ENCODE data around the gene SPEF2. TPM values are rescaled to one million over a fixed set of nuclear protein-coding genes. Genes with fewer than 3 reads are reported as not detected.

SPEF2 gene
- total and polyA plus RNA-seq, 2 of the 13 experiments (the other 11 are each of a cell fraction or from before 2014, with no cell fraction given): 1.5 to 2.3 TPM

DNA sequence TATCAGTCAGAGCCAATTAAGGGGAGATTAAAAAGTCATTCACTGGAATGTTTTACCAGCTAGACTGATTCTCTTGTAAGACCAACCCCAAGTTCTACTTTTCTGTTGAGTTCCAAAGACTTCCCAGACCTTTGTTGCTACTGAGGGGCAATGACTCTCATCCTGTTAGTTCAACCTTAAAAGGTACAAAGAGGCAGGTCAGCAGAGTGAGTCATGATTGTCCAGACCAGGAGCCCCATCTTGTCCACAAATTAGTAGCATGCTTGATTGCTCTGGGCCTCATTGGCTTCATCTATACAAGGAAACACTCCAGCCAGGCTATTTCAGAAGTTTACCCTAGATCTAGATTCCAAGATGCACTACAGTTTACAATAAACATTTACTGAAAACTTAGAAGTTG, 159.1 kb downstream of the SPEF2 start (continued):
- TF ChIP-seq, protein P1, sequence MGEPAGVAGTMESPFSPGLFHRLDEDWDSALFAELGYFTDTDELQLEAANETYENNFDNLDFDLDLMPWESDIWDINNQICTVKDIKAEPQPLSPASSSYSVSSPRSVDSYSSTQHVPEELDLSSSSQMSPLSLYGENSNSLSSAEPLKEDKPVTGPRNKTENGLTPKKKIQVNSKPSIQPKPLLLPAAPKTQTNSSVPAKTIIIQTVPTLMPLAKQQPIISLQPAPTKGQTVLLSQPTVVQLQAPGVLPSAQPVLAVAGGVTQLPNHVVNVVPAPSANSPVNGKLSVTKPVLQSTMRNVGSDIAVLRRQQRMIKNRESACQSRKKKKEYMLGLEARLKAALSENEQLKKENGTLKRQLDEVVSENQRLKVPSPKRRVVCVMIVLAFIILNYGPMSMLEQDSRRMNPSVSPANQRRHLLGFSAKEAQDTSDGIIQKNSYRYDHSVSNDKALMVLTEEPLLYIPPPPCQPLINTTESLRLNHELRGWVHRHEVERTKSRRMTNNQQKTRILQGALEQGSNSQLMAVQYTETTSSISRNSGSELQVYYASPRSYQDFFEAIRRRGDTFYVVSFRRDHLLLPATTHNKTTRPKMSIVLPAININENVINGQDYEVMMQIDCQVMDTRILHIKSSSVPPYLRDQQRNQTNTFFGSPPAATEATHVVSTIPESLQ (CRISPR knock-in tag; conservative IDR thresholded peaks at IDR 0.05): no peak
- TF ChIP-seq ZBTB7A (CRISPR knock-in tag; IDR thresholded peaks at IDR 0.05): no peak

DNA sequence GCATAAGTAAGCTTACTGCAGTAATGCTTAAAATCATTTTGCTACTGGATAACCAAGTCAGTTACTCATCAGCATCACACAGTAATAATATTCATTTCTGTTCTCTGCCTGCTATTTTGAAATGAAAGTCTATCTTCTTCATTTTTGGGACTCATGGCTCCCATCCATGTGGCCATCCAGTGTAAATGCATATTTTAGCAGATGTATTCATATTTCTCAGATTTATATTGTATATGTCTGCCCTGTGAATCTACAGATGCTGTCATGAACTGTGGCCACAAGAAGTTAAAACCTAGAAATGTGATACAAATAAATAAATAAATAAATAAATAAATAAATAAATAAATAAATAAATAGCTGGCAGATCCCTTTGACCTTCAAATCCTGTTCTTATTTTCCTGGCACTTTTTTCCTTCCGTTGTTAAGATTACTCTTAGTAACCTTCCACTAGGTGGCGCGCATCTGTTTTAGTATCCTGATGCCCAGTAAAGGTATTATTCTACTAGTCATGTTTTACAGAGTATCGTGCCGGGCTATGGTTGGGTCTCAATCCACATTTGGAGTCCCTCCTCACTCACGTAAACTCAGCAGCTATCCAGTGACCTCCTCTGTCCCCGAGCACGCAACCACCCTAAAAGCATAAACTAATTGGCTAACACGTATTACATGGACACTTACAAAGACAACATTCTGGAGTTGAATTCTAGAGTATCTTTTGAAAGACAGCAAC, 159.9 kb downstream of the SPEF2 start:
- DNase-seq (ENCODE audit: low spot score) (peak; percentile 63), ATAC-seq (peak; percentile 75), FAIRE-seq (no peak)
- no peaks in the 10 kb centered on the region for H3K4me1 ChIP-seq (ENCODE audit: insufficient read depth, low read length)
- H3K4me3 ChIP-seq (replicated peaks in 1 of 3; ENCODE audit: insufficient read depth in 1 of 3, low read depth in 2 of 3, low read length in 3 of 3): no peak overlapping the region
- CTCF ChIA-PET (ENCODE audit: low intra/inter-chr PET ratio, low total read pairs): interaction anchor here (0.7 to 4.9 kb wide), 2 partner anchors 38 to 148 kb away, joined by 7 to 38 read pairs; no protein-coding TSS in a partner anchor
- BruUV-seq (replicated peaks): no TSS peak
- intact Hi-C loops (cut with micrococcal nuclease; ENCODE audit: unreplicated experiment): loop anchor here (1.0 to 2.0 kb wide), 2 partner anchors 38 to 127 kb away; no protein-coding TSS in a partner anchor
- in situ Hi-C loops (cut with HindIII; ENCODE audit: extremely low pct_ligation_motif_present, low pct_unique_long_range_greater_than_20kb): loop anchor here (10.0 kb wide), 1 partner anchor 147 kb away; no protein-coding TSS in a partner anchor
- H4K20me1 ChIP-seq (ENCODE audit: insufficient read depth, low read length): no peaks in the 10 kb centered on the region
- POLR2A ChIA-PET: no interaction called here
- no peak overlapping the region for H2AFZ ChIP-seq (ENCODE audit: low read length)
- 11% methylated on average over 9 of the region's 9 CpGs for WGBS (ENCODE audit: low lambda C conversion rate)
- H3K4me2 ChIP-seq (ENCODE audit: low read depth, low read length): no peak overlapping the region
- H3K27ac ChIP-seq (ENCODE audit: extremely low read length, insufficient read depth, low read length): no peak overlapping the region
- H3K79me2 ChIP-seq (ENCODE audit: insufficient read depth, low read length): no peaks in the 10 kb centered on the region
- H3K9ac ChIP-seq (ENCODE audit: insufficient read depth, low read depth, low read length): no peak overlapping the region
- H3K36me3 ChIP-seq (replicated peaks in 1 of 2; ENCODE audit: control insufficient read depth in 1 of 2, insufficient read depth in 2 of 2, low read length in 2 of 2): no peaks in the 10 kb centered on the region
- no peaks in the 10 kb centered on the region; a peak in 1 of 5 replicates for H3K27me3 ChIP-seq (ENCODE audit: control insufficient read depth in 1 of 2, insufficient read depth in 2 of 2, low read length in 2 of 2)
- H3K9me3 ChIP-seq (ENCODE audit: low read length): no peaks in the 10 kb centered on the region
- TF ChIP-seq TOPORS (CRISPR knock-in tag; IDR thresholded peaks at IDR 0.05) (no peak), GATAD2A (CRISPR knock-in tag; IDR thresholded peaks at IDR 0.05) (no peak), SNAPC2 (CRISPR knock-in tag; IDR thresholded peaks at IDR 0.05) (no peak), ZNF543 (CRISPR knock-in tag; IDR thresholded peaks at IDR 0.05) (no peak), THYN1 (CRISPR knock-in tag; IDR thresholded peaks at IDR 0.05; ENCODE audit: borderline replicate concordance, low read depth) (no peak), TBX3 (IDR thresholded peaks at IDR 0.05; ENCODE audit: borderline replicate concordance) (no peak), STAG1 (CRISPR knock-in tag; IDR thresholded peaks at IDR 0.05) (peak; percentile 51), FOXO1 (CRISPR knock-in tag; IDR thresholded peaks at IDR 0.05) (no peak), KDM5A (IDR thresholded peaks at IDR 0.05; ENCODE audit: borderline replicate concordance, low read length) (no peak)
- TF ChIP-seq, protein P2, sequence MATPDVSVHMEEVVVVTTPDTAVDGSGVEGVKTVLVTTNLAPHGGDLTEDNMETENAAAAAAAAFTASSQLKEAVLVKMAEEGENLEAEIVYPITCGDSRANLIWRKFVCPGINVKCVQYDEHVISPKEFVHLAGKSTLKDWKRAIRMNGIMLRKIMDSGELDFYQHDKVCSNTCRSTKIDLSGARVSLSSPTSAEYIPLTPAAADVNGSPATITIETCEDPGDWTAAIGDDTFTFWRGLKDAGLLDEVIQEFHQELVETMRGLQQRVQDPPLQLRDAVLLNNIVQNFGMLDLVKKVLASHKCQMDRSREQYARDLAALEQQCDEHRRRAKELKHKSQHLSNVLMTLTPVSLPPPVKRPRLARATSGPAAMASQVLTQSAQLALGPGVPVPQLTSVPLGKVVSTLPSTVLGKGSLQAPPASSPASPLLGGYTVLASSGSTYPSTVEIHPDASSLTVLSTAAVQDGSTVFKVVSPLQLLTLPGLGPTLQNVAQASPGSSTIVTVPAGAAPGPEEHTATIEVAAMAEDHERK (CRISPR knock-in tag; IDR thresholded peaks at IDR 0.05; ENCODE audit: low read depth): no peak
- TF ChIP-seq, protein P3, sequence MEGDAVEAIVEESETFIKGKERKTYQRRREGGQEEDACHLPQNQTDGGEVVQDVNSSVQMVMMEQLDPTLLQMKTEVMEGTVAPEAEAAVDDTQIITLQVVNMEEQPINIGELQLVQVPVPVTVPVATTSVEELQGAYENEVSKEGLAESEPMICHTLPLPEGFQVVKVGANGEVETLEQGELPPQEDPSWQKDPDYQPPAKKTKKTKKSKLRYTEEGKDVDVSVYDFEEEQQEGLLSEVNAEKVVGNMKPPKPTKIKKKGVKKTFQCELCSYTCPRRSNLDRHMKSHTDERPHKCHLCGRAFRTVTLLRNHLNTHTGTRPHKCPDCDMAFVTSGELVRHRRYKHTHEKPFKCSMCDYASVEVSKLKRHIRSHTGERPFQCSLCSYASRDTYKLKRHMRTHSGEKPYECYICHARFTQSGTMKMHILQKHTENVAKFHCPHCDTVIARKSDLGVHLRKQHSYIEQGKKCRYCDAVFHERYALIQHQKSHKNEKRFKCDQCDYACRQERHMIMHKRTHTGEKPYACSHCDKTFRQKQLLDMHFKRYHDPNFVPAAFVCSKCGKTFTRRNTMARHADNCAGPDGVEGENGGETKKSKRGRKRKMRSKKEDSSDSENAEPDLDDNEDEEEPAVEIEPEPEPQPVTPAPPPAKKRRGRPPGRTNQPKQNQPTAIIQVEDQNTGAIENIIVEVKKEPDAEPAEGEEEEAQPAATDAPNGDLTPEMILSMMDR (CRISPR knock-in tag; IDR thresholded peaks at IDR 0.05): peak; percentile 63
- TF ChIP-seq, protein P1 (CRISPR knock-in tag; conservative IDR thresholded peaks at IDR 0.05): no peak
